Ramos (cell line): ENCODE data around the gene KCNN1.

ENCODE experiments used
- in situ Hi-C: fragments of 300-500 bp; cut with MboI; formaldehyde crosslinking; loops from one replicate; pipeline ENCODE4 v1.14.3; 2022; ENCODE audit warnings: low sequenced_read_pairs; ENCODE audit not compliant: unreplicated experiment

KCNN1 gene

DNA sequence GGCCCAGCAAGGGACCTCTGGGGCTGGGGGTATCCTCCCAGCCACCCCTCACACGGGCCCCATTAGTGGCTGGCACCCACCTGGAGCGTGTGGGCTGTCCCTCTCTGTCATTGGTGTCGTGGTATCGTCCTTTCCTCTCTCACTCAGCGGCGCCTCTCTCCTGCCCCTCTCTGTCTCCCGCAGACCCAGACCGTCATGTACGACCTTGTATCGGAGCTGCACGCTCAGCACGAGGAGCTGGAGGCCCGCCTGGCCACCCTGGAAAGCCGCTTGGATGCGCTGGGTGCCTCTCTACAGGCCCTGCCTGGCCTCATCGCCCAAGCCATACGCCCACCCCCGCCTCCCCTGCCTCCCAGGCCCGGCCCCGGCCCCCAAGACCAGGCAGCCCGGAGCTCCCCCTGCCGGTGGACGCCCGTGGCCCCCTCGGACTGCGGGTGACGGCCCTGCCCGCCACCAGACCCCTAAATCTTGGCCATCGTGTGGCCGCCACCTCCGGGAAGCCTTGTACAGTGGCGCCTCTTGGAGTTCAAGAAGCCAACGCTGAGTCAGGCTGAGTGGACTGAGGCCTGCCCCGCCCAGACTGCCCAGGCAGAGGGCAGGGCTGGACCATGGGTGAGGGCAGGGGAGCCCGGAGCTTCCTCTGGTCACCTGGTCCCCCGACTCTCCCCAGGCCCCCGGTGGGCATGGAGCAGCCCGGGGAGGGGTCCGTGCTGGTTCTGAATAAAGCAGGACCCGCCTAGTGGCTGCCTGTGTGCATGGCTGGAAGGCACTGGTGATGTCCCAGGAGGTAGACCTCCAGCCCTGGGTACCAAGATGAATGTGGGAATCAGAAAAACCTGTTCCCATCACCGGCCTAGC is 31.3 kb downstream of the KCNN1 start:
- in situ Hi-C loops: loop anchor here (10.0 kb wide), 1 partner anchor 133 kb away; no protein-coding TSS in a partner anchor

DNA sequence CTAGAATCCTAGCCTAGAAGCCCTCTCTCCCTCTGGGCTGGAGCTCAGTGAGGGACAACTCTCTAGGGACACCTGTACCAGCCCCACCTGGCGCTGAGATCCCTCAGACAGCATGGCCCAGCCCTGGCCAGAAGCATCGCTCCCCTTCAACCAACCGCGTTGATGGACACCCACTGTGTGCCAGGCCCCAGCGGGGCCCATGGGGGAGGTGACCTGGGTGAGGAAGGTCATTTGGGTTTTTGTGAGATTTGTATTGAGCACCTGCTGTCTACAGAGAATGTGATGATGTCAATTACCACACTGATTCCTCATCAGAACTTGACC is 31.9 kb downstream of the KCNN1 start:
- in situ Hi-C loops: loop anchor here (10.0 kb wide), 1 partner anchor 134 kb away; no protein-coding TSS in a partner anchor

DNA sequence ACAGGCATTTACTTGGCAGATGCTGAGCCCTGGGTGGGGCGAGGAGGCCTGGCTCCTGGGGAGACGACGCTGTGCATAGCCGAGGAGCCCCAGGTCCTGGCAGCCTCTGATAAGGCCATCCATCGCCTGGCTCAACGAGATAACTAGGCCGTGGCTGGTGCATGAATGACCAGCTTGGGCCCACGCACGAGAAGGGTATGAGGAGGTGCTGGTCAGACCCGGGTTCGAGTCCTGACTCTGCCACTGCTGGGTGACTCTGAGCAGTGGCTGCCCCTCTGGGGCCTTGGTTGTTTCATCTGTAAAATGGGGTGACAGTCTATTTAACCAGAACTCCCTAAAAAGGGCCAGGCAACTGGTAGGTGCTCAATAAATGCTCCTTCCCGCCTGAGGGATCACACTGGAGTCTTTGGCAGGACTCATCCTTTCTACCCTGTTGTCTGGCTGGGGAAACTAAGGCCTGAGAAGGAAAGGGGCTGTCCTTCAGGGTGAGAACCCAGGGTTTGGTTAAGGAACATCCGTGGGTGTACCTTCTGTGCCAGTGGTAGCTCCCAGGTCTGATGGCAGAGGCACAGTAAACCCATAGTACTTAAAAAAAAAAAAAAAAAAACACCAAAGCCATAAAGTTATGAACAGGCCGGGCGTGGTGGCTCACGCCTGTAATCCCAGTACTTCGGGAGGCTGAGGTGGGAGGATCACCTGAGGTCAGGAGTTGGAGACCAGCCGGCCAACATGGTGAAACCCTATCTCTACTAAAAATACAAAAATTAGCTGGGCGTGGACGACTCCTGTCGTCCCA is 33.0 kb downstream of the KCNN1 start:
- in situ Hi-C loops: loop anchor here (10.0 kb wide), 2 partner anchors 135 to 165 kb away; no protein-coding TSS in a partner anchor

DNA sequence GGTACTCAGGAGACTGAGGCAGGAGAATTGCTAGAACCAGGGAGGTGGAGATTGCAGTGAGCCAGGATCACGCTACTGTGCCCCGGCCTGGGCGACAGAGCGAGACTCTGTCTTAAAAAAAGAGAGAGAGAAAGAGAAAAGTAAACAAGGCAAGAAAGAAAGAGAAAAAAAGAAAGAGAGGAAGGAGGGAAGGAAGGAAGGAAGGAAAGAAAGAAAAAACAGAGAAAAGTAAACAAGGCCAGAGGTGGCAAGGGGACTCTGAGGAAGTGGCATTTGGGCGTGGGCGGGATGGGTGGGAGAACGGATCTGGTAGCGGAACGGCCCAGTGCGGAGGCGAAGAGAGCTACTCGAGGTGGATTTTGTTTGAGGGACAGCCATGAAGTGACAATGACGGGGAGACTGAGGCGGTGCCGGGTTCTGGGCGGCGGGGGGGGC is 33.6 kb downstream of the KCNN1 start:
- in situ Hi-C loops: loop anchor here (10.0 kb wide), 1 partner anchor 164 kb away; no protein-coding TSS in a partner anchor

DNA sequence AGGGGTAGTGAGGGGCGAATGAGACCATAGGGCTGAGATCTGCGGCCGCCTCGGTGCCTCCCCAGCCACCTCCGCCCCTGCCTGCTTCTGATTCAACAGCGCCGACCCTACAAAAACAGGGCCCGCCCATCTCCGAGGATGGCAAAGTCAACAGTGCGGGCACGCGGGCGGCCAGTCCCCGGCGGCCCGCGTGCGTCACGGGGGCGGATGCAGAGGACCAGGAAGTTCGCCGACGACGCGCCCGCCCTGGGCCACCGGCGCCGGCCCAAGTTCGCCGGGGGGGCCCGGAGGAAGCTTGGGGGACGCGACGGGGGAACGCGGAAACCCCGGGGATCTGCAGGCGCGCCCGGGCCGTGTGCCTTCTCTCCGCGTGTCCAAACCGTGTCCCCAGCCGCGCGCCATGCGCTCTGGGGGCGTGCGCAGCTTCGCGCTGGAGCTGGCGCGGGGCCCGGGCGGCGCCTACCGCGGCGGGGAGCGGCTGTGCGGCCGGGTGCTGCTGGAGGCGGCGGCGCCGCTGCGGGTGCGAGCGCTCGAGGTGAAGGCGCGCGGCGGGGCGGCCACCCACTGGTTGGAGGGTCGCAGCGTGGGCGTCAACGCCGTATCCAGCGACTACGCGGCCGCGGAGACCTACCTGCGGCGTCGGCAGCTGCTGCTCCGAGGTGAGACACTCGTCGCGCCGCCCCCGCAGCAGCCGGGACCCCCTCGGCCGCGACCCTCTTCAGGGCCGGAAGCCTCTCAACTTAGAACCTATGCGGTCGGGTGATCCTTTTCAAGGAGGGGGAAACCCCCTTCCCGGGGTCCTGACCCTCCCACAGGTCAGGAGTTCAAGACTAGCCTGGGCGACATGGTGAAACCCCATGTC is 34.2 kb downstream of the KCNN1 start:
- in situ Hi-C loops: loop anchor here (10.0 kb wide), 1 partner anchor 164 kb away; no protein-coding TSS in a partner anchor

DNA sequence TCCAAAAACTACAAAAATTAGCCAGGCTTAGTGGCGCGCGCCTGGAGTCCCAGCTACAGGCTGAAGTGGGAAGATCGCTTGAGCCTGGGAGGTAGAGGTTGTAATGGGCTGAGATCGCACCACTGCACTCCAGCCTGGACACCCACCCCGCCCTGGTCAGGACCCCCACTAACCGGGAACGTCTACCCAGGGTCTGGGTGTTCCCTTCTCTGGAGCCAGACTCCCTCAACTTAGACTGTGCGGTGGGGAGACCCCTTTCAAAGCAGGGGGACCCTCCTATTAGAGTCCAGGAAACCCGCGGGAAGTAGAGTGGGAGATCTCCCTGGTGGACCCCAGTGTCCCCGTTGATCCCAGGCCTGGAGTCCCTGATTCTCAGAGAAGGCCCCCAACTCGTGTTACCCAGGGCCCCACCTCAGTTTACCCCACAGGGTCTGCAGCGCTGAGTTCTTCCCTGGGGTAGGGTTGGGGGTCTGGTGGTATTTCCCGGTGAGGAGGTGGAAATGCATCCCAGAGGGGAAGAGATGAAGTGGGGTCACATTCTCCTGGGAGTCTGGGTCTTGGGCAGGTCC is 35.0 kb downstream of the KCNN1 start:
- in situ Hi-C loops: loop anchor here (10.0 kb wide), 1 partner anchor 163 kb away; no protein-coding TSS in a partner anchor

DNA sequence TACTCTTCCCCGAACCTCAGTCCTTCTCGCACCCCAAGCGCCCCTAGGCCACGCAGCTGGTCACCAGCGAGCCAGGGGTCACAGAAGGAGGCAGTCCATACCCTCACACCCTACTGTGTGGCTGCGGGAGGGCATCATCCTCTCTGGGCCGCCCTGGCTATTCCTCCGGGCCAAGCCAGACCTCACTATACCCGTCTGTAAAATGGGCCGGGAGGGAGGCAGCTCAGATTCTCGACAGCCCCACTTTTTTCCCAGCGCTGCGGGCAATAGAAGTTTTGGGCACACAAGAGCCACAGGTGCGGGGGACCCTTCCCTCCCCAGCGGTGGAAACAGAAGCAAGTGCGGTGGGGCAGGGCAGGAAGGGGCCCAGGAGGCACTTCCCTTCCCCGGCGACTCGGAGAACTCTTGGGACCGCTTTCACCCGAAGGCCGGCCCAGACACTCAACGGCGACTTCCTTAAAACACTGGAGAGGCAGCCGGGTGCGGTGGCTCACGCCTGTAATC is 35.5 kb downstream of the KCNN1 start:
- in situ Hi-C loops: loop anchor here (10.0 kb wide), 1 partner anchor 162 kb away; no protein-coding TSS in a partner anchor

DNA sequence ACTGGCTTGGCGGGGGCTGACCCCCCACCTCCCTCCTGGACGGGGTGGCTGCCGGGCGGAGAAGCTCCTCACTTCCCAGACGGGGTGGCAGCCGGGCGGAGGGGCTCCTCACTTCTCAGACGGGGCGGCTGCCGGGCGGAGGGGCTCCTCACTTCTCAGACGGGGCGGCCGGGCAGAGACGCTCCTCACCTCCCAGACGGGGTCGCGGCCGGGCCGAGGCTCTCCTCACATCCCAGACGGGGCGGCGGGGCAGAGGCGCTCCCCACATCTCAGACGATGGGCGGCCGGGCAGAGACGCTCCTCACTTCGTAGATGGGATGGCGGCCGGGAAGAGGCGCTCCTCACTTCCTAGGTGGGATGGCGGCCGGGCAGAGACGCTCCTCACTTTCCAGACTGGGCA is 38.8 kb downstream of the KCNN1 start:
- in situ Hi-C loops: loop anchor here (10.0 kb wide), 1 partner anchor 159 kb away; no protein-coding TSS in a partner anchor

DNA sequence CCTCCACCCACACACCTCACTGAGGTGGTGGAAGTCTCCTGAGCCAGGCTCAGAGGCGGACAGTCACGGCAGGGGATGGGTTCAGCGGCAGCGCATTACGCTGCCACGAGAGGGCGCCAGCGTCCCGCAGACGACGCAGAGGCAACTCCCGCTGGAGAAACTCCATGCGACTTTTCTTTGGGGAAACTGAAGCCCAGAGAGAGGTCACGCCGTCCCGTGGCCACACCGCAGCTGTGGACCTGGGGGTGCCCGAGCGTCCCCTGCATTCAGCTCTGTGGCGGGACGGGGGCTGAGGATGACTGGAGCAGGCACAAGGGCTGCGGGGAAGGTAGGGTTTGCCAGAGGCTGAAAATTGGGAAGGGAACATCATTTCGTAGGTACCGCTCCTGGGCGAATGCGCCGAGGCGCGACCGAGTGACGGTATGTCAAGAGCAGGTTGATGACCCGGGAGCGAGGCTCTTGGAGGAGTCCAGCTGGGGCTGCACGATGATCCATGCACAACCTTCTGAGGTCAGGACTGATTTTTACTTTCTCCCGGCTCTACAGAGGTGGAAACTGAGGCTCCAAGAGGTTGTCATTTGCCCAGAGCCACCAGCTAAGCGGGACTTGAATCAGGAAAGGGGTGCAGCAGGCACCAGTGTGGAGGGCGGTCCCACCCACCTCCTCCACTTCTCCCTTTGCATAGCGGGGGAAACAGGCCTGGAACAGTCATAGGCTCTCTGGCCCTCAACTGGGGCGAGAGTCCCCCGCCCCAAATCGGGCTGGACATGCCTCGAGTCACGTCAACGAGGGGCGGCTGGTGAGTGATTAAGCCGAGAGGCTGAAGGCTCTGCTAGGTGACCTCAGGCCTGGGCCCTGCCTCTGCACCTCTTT is 40.4 kb downstream of the KCNN1 start:
- in situ Hi-C loops: loop anchor here (10.0 kb wide), 1 partner anchor 158 kb away; no protein-coding TSS in a partner anchor

DNA sequence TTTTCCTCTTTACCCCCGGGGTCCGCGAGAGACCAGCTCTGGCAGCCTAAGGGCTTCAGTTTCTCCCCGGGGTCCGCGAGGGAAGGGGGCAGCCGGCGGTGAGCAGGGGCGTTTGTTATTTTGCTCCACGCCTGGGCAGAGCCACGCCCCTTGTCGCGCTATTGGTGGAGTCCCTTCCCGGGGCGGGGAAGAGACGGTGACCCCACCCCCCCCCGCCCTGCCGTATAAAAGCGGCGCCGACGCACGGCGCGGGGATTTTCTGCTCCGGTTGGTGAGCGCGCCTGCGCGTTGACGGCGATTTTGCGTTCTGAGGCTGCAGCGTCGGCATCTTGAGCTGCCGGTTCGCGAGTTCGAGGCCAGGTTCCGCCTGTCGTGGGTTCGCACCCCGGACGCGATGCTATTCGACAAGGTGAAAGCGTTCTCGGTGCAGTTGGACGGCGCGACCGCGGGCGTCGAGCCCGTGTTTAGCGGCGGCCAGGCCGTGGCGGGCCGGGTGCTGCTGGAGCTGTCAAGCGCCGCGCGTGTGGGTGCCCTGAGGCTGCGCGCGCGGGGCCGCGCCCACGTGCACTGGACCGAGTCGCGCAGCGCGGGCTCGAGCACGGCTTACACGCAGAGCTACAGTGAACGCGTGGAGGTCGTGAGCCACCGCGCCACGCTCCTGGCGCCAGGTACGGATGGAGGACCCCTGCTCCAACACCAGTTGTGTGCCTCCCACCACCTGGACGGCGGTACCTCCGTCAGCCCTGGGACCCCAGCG is 41.2 kb downstream of the KCNN1 start, which contains the start of gene ARRDC2:
Gene ARRDC2, plus strand, starts transcription at position 254 of the 757 bp plus-strand sequence. Its CDS starts 141 bp downstream, at position 395.
- in situ Hi-C loops: loop anchor here (10.0 kb wide), 1 partner anchor 157 kb away; no protein-coding TSS in a partner anchor

DNA sequence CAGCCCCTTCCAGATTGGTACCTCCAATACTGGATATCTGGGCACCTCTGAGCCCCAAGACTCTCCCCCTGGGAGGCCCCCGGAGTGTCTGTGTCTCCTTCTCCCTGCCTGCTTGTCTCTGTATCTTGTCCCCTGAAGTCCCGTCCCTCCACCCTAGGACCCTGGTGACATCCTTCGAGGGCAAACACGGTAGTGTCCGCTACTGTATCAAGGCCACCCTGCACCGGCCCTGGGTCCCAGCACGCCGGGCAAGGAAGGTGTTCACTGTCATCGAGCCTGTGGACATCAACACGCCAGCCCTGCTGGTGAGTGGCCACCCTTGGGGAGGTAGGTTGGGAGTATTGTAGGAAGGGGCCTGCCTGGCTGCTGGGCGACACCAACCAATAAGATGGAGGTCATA is 41.9 kb downstream of the KCNN1 start:
- in situ Hi-C loops: loop anchor here (10.0 kb wide), 1 partner anchor 156 kb away; no protein-coding TSS in a partner anchor

DNA sequence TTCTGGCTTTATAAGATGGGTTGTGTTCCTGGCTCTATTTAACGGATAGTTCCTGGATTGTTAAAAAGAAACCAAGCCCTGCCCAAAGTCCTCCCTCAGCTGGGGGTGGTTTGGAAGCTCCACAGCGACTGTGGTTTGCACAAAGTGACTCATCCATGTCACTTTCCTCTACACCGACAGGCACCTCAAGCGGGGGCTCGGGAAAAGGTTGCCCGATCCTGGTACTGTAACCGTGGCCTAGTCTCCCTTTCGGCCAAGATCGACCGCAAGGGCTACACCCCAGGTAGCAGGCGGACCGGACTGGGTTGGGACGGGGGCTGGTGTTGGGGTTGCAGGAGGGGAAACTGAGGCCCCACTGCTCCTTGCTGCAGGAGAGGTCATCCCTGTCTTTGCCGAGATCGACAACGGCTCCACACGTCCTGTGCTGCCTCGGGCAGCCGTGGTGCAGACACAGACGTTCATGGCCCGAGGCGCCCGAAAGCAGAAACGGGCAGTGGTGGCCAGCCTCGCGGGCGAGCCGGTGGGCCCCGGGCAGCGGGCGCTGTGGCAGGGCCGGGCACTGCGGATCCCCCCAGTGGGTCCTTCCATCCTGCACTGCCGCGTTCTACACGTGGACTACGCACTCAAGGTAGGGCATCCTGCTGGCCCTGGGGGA is 42.6 kb downstream of the KCNN1 start:
- in situ Hi-C loops: loop anchor here (10.0 kb wide), 1 partner anchor 155 kb away; no protein-coding TSS in a partner anchor

DNA sequence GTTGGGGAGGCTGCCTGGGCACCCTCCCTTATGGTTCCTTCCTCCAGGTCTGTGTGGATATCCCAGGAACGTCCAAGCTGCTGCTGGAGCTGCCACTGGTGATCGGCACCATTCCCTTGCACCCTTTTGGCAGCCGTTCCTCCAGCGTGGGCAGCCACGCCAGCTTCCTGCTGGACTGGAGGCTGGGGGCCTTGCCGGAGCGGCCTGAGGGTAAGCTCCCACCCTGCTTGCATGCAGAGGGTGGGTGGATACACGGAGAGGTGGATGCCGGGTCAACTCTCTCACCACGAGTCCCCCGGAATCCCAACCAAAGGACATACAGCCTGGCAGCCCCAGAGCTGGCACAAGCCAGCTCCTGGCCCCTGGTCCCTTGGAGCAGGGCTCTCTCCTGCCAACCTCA is 43.2 kb downstream of the KCNN1 start:
- in situ Hi-C loops: no loop called here

DNA sequence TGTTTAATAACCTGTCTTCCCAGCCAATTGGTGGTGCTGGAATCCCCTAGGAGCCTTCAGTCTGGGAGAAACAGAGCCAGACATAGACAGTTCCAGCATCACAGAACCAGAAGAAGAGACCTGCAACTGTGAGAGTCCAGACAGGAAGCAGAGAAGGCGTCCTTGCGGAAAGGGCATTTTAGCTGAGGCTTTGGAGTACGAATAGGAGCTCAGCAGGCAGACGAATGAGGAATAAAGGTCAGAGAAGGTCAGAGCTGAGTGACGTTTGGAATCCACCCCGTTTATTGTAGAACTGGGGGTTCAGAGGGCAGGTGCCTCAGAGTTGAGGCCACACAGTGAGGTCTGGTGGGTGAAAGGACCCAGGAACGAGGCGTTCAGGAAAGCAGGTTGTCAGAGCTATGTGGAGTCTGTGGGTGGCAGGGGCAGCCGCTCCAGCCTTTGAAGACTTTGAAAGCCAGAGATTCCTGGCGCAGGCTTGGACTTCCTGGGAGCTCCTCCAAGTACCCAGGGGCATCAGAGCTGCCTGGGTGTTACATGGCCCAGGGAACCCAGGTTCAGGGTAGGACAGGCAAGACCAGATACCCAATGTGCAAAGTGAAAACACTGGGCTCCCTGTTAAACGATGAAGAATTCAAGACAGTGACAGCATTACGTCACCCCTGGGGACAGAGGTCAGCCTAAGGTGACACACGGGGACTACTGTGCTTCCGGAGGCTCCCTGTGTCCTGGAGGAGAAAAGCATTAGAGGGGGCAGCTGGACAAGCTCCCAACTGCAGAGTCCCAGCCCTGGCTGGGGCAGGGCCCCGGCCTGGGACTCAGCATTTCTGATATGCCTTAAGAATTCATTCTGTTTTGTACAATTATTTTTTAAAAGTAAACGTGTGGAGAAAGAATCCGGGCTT is 46.6 kb downstream of the KCNN1 start:
- in situ Hi-C loops: no loop called here

DNA sequence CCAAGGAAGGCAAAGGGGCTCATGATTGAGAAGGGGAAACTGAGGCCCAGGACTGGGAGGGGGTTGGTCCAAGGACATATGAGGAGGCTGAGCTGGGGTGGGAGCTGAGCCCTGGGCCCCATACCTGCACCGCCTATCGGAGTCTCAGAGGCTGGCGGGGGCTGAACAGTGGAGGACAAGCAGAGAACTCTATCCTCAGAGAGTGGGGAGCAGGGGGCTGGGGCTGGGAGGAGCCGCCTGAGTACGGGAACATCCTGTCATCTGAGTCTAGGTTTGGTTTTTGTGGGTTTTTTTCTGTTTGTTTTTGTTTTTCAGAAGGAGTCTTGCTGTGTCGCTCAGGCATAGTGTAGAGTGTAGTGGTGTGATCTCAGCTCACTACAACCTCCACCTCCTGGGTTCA is 47.3 kb downstream of the KCNN1 start:
- in situ Hi-C loops: no loop called here
